ENCODE measurements around the gene BMP5.

DNA sequence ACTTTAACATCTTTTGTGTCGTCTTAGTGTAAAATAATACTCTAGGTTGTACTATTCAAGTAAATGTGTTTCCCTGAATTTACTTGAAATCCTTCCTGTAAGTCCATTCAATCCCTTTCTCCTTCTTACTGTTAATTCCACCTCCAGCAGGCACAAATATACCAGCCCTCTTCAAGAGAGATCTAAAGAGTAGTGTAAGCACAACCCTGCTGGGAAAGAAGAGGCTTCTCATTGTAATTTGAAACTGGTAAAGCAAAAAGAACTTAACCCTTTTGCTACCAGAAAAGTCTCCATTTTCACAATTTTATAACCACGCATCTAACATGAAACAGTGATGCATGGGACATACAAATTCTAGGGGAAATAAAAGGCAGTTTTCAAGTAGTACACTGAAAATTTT lies at the start of gene BMP5:
- TF ChIP-seq, protein P1, sequence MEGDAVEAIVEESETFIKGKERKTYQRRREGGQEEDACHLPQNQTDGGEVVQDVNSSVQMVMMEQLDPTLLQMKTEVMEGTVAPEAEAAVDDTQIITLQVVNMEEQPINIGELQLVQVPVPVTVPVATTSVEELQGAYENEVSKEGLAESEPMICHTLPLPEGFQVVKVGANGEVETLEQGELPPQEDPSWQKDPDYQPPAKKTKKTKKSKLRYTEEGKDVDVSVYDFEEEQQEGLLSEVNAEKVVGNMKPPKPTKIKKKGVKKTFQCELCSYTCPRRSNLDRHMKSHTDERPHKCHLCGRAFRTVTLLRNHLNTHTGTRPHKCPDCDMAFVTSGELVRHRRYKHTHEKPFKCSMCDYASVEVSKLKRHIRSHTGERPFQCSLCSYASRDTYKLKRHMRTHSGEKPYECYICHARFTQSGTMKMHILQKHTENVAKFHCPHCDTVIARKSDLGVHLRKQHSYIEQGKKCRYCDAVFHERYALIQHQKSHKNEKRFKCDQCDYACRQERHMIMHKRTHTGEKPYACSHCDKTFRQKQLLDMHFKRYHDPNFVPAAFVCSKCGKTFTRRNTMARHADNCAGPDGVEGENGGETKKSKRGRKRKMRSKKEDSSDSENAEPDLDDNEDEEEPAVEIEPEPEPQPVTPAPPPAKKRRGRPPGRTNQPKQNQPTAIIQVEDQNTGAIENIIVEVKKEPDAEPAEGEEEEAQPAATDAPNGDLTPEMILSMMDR (IDR thresholded peaks at IDR 0.05; ENCODE audit: low read depth, low read length), result no peak
- no peak for TF ChIP-seq EZH2phosphoT487 (IDR thresholded peaks at IDR 0.05; ENCODE audit: low read depth)
